ENCODE data around the gene MYH13.
A peak's percentile ranks its signal among the peaks of the same experiment; 100 is the strongest.

MYH13 gene

GRCh38 chr17:10261098-10261497, 111.7 kb downstream of the MYH13 start:
- no peak for TF ChIP-seq CTCF (IDR thresholded peaks at IDR 0.05; ENCODE audit: extremely low read depth, insufficient read depth, missing control alignments)
- in situ Hi-C loops (cut with MboI; ENCODE audit: low pct_unique_long_range_greater_than_20kb, low sequenced_read_pairs, unreplicated experiment): no loop called here
- no peak for DNase-seq (ENCODE audit: low spot score)

GRCh38 chr17:10251212-10251948, 121.4 kb downstream of the MYH13 start:
- no peak for TF ChIP-seq CTCF (IDR thresholded peaks at IDR 0.05; ENCODE audit: extremely low read depth, insufficient read depth, missing control alignments)
- in situ Hi-C loops (cut with MboI; ENCODE audit: low pct_unique_long_range_greater_than_20kb, low sequenced_read_pairs, unreplicated experiment): no loop called here
- peak; percentile 44 for DNase-seq (ENCODE audit: low spot score)

All from GM13977 (cell line).